AG09309 (cell line): ENCODE results near the gene GRWD1.

Experiments used
- DNase-seq: peaks from one replicate; pipeline ENCODE4 v3.0.0-alpha.2; 2010; ENCODE audit warnings: low read depth
- H3K4me3 ChIP-seq: 2 replicates; pipeline ENCODE4 v1.5.1; 2011; ENCODE audit warnings: mild to moderate bottlenecking, low read depth, low read length, moderate library complexity; ENCODE audit not compliant: control insufficient read depth
- TF ChIP-seq, protein P1 (sequence below): IDR thresholded peaks from 2 replicates; pipeline ENCODE4 v1.5.1; 2011; ENCODE audit warnings: mild to moderate bottlenecking, low read depth, low read length, inconsistent platforms; ENCODE audit not compliant: insufficient read depth, control insufficient read depth; ENCODE audit errors: missing control alignments

Gene GRWD1

GRCh38 chr19:48446579-48446978 lies 796 bp downstream of the GRWD1 start:
- no peak for DNase-seq
- peak overlapping the region; percentile 97 for H3K4me3 ChIP-seq
- TF ChIP-seq, protein P1, sequence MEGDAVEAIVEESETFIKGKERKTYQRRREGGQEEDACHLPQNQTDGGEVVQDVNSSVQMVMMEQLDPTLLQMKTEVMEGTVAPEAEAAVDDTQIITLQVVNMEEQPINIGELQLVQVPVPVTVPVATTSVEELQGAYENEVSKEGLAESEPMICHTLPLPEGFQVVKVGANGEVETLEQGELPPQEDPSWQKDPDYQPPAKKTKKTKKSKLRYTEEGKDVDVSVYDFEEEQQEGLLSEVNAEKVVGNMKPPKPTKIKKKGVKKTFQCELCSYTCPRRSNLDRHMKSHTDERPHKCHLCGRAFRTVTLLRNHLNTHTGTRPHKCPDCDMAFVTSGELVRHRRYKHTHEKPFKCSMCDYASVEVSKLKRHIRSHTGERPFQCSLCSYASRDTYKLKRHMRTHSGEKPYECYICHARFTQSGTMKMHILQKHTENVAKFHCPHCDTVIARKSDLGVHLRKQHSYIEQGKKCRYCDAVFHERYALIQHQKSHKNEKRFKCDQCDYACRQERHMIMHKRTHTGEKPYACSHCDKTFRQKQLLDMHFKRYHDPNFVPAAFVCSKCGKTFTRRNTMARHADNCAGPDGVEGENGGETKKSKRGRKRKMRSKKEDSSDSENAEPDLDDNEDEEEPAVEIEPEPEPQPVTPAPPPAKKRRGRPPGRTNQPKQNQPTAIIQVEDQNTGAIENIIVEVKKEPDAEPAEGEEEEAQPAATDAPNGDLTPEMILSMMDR = no peak

GRCh38 chr19:48448563-48448962 lies 2.8 kb downstream of the GRWD1 start:
- H3K4me3 ChIP-seq = no peak overlapping the region
- DNase-seq = no peak
- TF ChIP-seq, protein P1 = no peak

DNA sequence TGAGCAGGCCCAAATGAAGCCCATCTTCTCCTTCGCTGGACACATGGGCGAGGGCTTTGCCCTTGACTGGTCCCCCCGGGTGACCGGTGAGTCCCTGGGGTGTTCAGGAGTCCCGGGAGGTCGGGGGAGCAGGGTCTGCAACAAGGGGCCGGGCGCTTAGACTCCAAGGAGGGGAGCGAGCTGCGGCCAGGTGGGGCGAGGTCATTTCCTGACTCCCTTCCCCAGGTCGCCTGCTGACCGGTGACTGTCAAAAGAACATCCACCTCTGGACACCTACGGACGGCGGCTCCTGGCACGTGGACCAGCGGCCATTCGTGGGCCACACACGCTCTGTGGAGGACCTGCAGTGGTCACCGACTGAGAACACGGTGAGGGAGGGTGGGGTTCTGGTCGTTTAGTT lies 4.7 kb downstream of the GRWD1 start:
- H3K4me3 ChIP-seq = no peak overlapping the region
- TF ChIP-seq, protein P1 = no peak
- no peak for DNase-seq

DNA sequence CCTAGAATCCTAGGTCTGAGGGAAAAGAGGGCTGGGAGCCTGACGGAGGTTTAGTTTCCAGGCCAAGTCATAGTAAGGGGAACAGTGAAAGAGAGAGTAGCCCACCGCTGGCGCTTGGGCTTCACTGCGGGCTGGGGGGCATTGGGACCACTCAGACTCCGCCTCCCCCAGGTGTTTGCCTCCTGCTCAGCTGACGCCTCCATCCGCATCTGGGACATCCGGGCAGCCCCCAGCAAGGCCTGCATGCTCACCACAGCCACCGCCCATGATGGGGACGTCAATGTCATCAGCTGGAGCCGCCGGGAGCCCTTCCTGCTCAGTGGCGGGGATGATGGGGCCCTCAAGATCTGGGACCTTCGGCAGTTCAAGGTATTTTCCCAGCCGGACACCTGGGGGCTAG lies 5.1 kb downstream of the GRWD1 start:
- no peak for DNase-seq
- TF ChIP-seq, protein P1 = no peak

GRCh38 chr19:48451624-48452023 lies 5.8 kb downstream of the GRWD1 start:
- TF ChIP-seq, protein P1 = no peak
- no peak overlapping the region for H3K4me3 ChIP-seq
- DNase-seq = no peak

More for the DNA sequence above, 5.1 kb downstream of the GRWD1 start:
- H3K4me3 ChIP-seq = no peak overlapping the region

GRCh38 chr19:48452289-48453190 lies 6.8 kb downstream of the GRWD1 start:
- no peak overlapping the region for H3K4me3 ChIP-seq
- DNase-seq = no peak
- TF ChIP-seq, protein P1 = no peak

GRCh38 chr19:48454150-48454730 lies 8.5 kb downstream of the GRWD1 start:
- TF ChIP-seq, protein P1 = no peak
- no peak overlapping the region for H3K4me3 ChIP-seq
- DNase-seq = no peak
